Peyer's patch (tissue), 4 donors: ENCODE data around the gene GABBR2.

Source experiments
- CTCF ChIP-seq, 6 experiments: fragments of 450-650 bp in 4 of 6; fragments of 200-600 bp in 2 of 6; sonication (generic) in 1 of 6; IDR thresholded peaks; one replicate each; pipeline ENCODE4 v1.5.1; 2017 to 2019; ENCODE audit warnings: antibody characterized with exemption in 6 of 6, mild to moderate bottlenecking in 3 of 6, moderate library complexity in 1 of 6
- POLR2A ChIP-seq, 2 donors: fragments of 450-650 bp; IDR thresholded peaks; one replicate each; pipeline ENCODE4 v1.5.1; 2017; ENCODE audit warnings: antibody characterized with exemption in 2 of 2, mild to moderate bottlenecking in 2 of 2, moderate library complexity in 2 of 2

DNA sequence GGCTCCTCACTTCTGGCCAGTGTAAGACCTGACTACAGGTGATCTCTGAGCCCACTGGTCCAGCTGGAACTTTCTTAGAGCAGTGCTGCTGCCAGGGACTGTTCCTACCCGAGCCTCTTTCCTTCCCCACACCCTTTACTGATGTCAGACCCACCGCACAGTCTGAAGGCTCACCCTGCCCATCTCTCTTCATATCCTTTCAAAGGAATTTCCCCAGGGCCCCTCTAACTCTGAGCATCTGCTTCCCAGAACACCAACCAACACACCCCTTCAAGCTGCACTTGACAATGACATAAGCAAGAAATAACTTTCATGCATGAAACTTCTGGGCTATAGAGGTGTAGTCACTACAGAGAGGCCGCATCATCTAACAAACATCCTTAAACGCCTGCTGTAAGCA, 119.6 kb downstream of the GABBR2 start:
- TF ChIP-seq CTCF (IDR thresholded peaks at IDR 0.05) = no peak
- TF ChIP-seq POLR2A (IDR thresholded peaks at IDR 0.05) = no peak
